PC-9 (cell line): ENCODE data around the gene HMG20A.

ENCODE experiments used
- EZH2 ChIP-seq: fragments of 200-600 bp; sonication (generic); IDR thresholded peaks from 2 replicates; pipeline ENCODE4 v1.8.0; 2017; ENCODE audit warnings: antibody characterized with exemption, low read depth
- TF ChIP-seq, protein P1 (sequence below): fragments of 200-600 bp; sonication (generic); conservative IDR thresholded peaks from 2 replicates; pipeline ENCODE4 v1.6.1; 2017; ENCODE audit warnings: mixed run types, antibody characterized with exemption, mild to moderate bottlenecking, moderate library complexity

GRCh38 chr15:77416954-77417353 is 3.7 kb upstream of the HMG20A start:
- TF ChIP-seq, protein P1, sequence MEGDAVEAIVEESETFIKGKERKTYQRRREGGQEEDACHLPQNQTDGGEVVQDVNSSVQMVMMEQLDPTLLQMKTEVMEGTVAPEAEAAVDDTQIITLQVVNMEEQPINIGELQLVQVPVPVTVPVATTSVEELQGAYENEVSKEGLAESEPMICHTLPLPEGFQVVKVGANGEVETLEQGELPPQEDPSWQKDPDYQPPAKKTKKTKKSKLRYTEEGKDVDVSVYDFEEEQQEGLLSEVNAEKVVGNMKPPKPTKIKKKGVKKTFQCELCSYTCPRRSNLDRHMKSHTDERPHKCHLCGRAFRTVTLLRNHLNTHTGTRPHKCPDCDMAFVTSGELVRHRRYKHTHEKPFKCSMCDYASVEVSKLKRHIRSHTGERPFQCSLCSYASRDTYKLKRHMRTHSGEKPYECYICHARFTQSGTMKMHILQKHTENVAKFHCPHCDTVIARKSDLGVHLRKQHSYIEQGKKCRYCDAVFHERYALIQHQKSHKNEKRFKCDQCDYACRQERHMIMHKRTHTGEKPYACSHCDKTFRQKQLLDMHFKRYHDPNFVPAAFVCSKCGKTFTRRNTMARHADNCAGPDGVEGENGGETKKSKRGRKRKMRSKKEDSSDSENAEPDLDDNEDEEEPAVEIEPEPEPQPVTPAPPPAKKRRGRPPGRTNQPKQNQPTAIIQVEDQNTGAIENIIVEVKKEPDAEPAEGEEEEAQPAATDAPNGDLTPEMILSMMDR: no peak
- TF ChIP-seq EZH2: no peak
